IMR-90 (cell line): ENCODE data around the gene BRF1.

Experiments used
- BHLHE40 ChIP-seq: fragments of 150-350 bp; IDR thresholded peaks from 2 replicates; pipeline ENCODE4 v1.6.1; 2016; ENCODE audit warnings: mild to moderate bottlenecking, low read depth, low read length
- CHD1 ChIP-seq: IDR thresholded peaks from 2 replicates; pipeline ENCODE4 v1.6.1; 2012; ENCODE audit warnings: low read depth, low read length, improper control_type of control experiment
- CTCF ChIP-seq: conservative IDR thresholded peaks from 2 replicates; pipeline ENCODE4 v1.5.1; 2012; ENCODE audit warnings: mild to moderate bottlenecking, low read depth, low read length, improper control_type of control experiment
- POLR2A ChIP-seq: IDR thresholded peaks from 2 replicates; pipeline ENCODE4 v1.6.1; 2012; ENCODE audit warnings: mild to moderate bottlenecking, low read depth, low read length
- USF2 ChIP-seq: fragments of 150-350 bp; IDR thresholded peaks from 2 replicates; pipeline ENCODE4 v1.6.1; 2017; ENCODE audit warnings: mild to moderate bottlenecking, antibody characterized with exemption, low read length, low read depth

- no peak for TF ChIP-seq CTCF
- no peak for TF ChIP-seq CHD1
- TF ChIP-seq POLR2A = no peak
- no peak for TF ChIP-seq BHLHE40
- no peak for TF ChIP-seq USF2
Observed at GRCh38 chr14:105253329-105253682, 47.5 kb downstream of the BRF1 start.
